ENCODE data around the gene UBA5.

DNA sequence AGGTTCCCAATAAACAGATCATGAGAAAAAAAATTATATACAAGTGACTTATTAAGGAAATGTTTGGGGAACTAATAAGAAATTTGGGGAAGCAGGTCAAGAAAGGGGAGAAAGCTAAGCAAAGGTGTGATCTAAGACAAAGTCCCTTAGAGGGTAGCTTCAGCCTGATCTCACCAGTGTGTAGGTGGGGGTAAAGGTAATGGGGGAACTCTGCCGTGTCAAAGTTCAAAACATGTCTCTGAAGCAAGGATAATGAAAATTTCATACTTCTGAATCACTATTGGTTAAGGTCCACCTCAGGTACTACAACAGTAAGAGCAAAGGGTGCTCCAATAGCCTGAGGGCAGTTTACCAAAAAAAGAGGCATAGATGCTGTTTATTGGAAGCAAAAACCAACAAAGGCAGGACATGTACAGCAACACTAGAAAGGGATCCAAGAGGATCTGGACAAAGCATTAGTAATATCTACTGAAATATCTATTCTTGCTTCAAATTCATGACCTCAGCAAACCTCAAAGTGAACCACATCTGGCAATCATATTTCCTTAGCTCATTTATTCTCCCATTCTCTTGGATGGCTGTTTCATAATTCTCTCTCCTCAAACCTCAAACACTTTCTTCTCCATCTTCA lies 7.4 kb upstream of the UBA5 start:
- TF ChIP-seq, protein P1, sequence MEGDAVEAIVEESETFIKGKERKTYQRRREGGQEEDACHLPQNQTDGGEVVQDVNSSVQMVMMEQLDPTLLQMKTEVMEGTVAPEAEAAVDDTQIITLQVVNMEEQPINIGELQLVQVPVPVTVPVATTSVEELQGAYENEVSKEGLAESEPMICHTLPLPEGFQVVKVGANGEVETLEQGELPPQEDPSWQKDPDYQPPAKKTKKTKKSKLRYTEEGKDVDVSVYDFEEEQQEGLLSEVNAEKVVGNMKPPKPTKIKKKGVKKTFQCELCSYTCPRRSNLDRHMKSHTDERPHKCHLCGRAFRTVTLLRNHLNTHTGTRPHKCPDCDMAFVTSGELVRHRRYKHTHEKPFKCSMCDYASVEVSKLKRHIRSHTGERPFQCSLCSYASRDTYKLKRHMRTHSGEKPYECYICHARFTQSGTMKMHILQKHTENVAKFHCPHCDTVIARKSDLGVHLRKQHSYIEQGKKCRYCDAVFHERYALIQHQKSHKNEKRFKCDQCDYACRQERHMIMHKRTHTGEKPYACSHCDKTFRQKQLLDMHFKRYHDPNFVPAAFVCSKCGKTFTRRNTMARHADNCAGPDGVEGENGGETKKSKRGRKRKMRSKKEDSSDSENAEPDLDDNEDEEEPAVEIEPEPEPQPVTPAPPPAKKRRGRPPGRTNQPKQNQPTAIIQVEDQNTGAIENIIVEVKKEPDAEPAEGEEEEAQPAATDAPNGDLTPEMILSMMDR (conservative IDR thresholded peaks at IDR 0.05): no peak
- TF ChIP-seq ZFX (IDR thresholded peaks at IDR 0.05): no peak

All from C4-2B (cell line).